Right lobe of liver (tissue), 6 donors: ENCODE data around the gene HCRT. TPM values are rescaled to one million over a fixed set of nuclear protein-coding genes. Genes with fewer than 3 reads are reported as not detected.

Experiments
- ATAC-seq, 4 donors: fragments of 200-7000 bp; cut with Tn5 transposase; one replicate each; pipeline ENCODE4 v1.9.1; 2020; ENCODE audit warnings: mild to moderate bottlenecking in 4 of 4, moderate library complexity in 4 of 4
- DNase-seq, 3 donors: peaks; one replicate each; pipeline ENCODE4 v3.0.0-alpha.2; 2020
- H3K27ac ChIP-seq, 3 donors: fragments of 200-600 bp; one replicate each; pipeline ENCODE4 v1.8.0; 2022
- H3K27me3 ChIP-seq, 2 donors: fragments of 200-600 bp; one replicate each; pipeline ENCODE4 v1.8.0; 2022
- H3K36me3 ChIP-seq, 4 donors: fragments of 200-600 bp; sonication (generic) in 1 of 4; one replicate each; pipeline versions ENCODE4 v1.5.1 to v1.8.0; 2017 to 2022; ENCODE audit warnings: control low read depth in 1 of 4
- H3K4me1 ChIP-seq, 4 donors: fragments of 200-600 bp; sonication (generic) in 1 of 4; one replicate each; pipeline versions ENCODE4 v1.5.1 to v1.8.0; 2017 to 2022; ENCODE audit warnings: control low read depth in 1 of 4
- H3K4me3 ChIP-seq, 3 donors: fragments of 200-600 bp; one replicate each; pipeline ENCODE4 v1.8.0; 2022
- H3K9me3 ChIP-seq, 4 donors: fragments of 200-600 bp; sonication (generic) in 1 of 4; one replicate each; pipeline versions ENCODE4 v1.5.1 to v1.8.0; 2017 to 2022; ENCODE audit warnings: control low read depth in 1 of 4
- POLR2A ChIP-seq: fragments of 450-650 bp; IDR thresholded peaks from one replicate; pipeline ENCODE4 v1.6.1; 2017; ENCODE audit warnings: antibody characterized with exemption, mild to moderate bottlenecking
- WGBS: methylation state at CpG from one replicate; pipeline ENCODE4 v1.1.6; 2018; ENCODE audit warnings: low coverage, low lambda C conversion rate; ENCODE audit not compliant: insufficient coverage; ENCODE audit errors: missing lambda C conversion rate; 5-methylcytosine and 5-hydroxymethylcytosine counted together
- intact Hi-C, 2 donors: fragments of 100-400 bp; cut with DNase I; formaldehyde crosslinking; loops; one replicate each; pipeline versions ENCODE4 v1.11.2 to v1.14.1; 2022
- total RNA-seq, 6 experiments: library from RNA; depleted of rRNA in 2 of 6; stranded (reverse); fragments of >200 nt in 2 of 6; fragmentation: NEBNext Ultra II Directional in 3 of 6; extraction: Animal tissue kit (Norgen Biotek cat#: 25700) in 3 of 6; gene quantifications; one replicate each; pipeline versions ENCODE4 v1.1.0 to v1.2.4, GENCODE V29; 2016 to 2023
- TF ChIP-seq, protein P1 (sequence below), 4 donors: fragments of 200-600 bp in 3 of 4; fragments of 450-650 bp in 1 of 4; IDR thresholded peaks; one replicate each; pipeline versions ENCODE4 v1.5.1 to v1.8.0; 2016 to 2022; ENCODE audit warnings: antibody characterized with exemption in 4 of 4, mild to moderate bottlenecking in 2 of 4
- donor health status: DM: no; HTN: yes; CAD: no.
- donor health status: DM: no; HTN: no; CAD: no.
- donor health status: DM: no; HTN: no; CAD: no.
- donor health status: DM: no; HTN: yes; CAD: no.
- donor health status: DM: no; HTN: yes; CAD: no.

The HCRT gene
- total RNA-seq, 6 experiments from 2014 or later: not detected

DNA sequence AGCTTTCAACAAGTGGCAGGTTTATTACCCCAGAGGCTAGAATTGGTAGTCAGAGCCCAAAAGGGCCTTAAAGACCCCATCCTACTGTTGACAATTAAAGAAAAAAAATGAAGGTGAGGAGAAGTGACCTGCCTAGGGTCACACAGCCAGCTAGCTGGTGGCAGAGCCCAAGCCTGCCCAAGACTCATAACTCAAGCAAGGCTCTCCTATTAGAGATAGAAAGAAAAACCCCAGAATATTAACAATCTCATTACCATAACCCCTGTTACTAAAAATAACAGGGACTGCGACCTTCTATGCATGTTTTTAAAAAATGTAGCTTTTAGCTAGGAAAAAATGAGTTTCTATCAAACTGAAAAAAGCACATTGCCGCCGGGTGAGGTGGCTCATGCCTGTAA lies 48.6 kb downstream of the HCRT start:
- Histone ChIP-seq H3K4me3 (peak overlapping the region in 2 of 3 donors; percentile 5 to 35), H3K27me3 (no peaks in the 10 kb centered on the region), H3K27ac (peak overlapping the region; percentile 44 to 93 (median 74)), H3K9me3 (no peaks in the 10 kb centered on the region), H3K4me1 (peaks cover 0 to 63% (median 22%) of the 10 kb centered on the region in 4 donors), H3K36me3 (peaks cover 0 to 8% (median 0%) of the 10 kb centered on the region in 4 donors)
- WGBS: 76% methylated on average over 3 of the region's 3 CpGs
- no peak for TF ChIP-seq POLR2A
- TF ChIP-seq, protein P1, sequence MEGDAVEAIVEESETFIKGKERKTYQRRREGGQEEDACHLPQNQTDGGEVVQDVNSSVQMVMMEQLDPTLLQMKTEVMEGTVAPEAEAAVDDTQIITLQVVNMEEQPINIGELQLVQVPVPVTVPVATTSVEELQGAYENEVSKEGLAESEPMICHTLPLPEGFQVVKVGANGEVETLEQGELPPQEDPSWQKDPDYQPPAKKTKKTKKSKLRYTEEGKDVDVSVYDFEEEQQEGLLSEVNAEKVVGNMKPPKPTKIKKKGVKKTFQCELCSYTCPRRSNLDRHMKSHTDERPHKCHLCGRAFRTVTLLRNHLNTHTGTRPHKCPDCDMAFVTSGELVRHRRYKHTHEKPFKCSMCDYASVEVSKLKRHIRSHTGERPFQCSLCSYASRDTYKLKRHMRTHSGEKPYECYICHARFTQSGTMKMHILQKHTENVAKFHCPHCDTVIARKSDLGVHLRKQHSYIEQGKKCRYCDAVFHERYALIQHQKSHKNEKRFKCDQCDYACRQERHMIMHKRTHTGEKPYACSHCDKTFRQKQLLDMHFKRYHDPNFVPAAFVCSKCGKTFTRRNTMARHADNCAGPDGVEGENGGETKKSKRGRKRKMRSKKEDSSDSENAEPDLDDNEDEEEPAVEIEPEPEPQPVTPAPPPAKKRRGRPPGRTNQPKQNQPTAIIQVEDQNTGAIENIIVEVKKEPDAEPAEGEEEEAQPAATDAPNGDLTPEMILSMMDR (IDR thresholded peaks at IDR 0.05): no peak
- intact Hi-C loops: no loop called here
- DNase-seq (no peak), ATAC-seq (no peak)

DNA sequence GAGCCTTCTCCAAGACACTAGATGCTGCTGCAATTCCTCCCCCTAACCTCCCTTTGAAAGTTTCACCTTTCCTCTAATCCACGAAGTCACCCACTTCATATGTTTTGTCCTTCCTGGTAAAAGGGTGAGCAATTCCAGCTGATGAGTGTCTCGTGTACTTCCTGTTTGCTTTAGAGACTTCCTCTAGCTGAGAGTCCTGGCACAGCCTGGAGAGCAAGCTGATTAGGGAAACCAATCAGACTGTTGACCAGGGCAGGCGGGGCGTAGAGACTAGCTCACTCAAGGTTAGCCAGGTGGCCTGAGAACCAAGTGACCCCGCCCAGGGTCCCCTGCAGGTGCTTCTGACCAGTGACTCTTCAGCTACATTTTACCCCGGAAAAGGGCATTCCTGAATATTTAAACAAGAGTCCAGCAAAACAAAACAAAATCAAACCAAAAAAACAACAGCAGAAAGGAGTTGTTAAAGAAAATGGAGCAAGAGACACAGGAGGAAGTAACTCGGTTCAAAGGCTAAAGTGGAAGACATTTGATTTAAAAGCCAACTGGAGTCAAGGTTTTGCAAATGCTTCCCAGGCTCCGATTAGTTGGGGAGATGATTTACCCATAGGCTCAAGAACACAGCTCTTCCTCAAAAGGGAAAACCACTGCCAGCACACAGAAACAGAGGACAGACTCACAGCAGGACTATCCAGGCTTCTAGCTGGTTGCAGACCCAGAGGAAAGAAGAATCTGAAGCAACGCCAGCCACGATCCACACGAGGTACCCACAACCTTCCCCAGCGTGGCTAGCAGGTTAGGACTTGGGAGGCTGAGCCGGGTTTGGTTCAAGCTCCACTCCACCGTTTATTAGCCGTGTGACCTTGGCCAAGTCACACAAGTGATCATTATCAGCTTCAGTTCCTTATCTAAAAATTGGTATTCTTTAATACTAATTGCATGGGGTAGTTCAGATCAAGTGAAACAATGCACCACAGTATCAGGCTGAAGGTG lies 49.3 kb downstream of the HCRT start:
- intact Hi-C loops: no loop called here
- TF ChIP-seq, protein P1 (IDR thresholded peaks at IDR 0.05): no peak
- TF ChIP-seq POLR2A: peak; percentile 52
- Histone ChIP-seq H3K27me3 (no peaks in the 10 kb centered on the region), H3K9me3 (no peaks in the 10 kb centered on the region), H3K36me3 (peaks cover 0 to 4% (median 0%) of the 10 kb centered on the region in 4 donors), H3K4me3 (peak overlapping the region; percentile 5 to 35 (median 9)), H3K4me1 (peaks cover 0 to 62% (median 22%) of the 10 kb centered on the region in 4 donors), H3K27ac (peak overlapping the region; percentile 44 to 93 (median 74))
- ATAC-seq (peak; percentile 93 to 95 (median 94)), DNase-seq (peak; percentile 89 to 92 (median 91))
- WGBS: 13% methylated on average over 11 of the region's 15 CpGs

DNA sequence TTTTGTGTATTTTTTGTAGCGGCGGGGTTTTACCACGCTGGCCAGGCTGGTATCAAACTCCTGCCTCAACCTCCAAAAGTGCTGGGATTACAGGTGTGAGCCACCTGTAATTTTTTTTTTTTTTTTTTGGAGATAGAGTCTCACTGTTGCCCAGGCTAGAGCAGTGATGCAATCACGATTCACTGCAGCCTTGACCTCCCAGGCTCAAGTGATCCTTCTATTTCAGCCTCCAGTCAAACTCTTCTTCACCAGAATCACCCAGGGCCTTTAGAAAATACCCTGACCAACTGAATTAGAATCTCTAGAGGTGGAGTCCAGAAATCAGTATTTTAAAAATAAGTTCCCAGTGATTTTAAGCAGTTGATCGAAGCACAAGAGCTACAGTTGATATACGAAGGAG lies 50.1 kb downstream of the HCRT start:
- Histone ChIP-seq H3K27me3 (no peaks in the 10 kb centered on the region), H3K4me3 (peak overlapping the region in 1 of 3 donors; percentile 9), H3K27ac (peak overlapping the region; percentile 44 to 93 (median 74)), H3K4me1 (peaks cover 0 to 62% (median 22%) of the 10 kb centered on the region in 4 donors), H3K36me3 (peaks cover 0 to 2% (median under 1%) of the 10 kb centered on the region in 4 donors), H3K9me3 (no peaks in the 10 kb centered on the region)
- DNase-seq (no peak), ATAC-seq (no peak)
- 62% methylated on average over 6 of the region's 6 CpGs for WGBS
- intact Hi-C loops: no loop called here
- no peak for TF ChIP-seq POLR2A
- TF ChIP-seq, protein P1 (IDR thresholded peaks at IDR 0.05): no peak

Other genes with a start within 250 kb of the HCRT start
- gene CNP, start 218.7 kb downstream of the HCRT start, total RNA-seq: 10 to 100 TPM; 30.1 to 42.7 (median 33.0) TPM
- 10 to 100 TPM; 32.7 to 40.3 (median 35.2) TPM for gene DNAJC7, start 168.0 kb downstream of the HCRT start, total RNA-seq
- gene NKIRAS2, start 165.4 kb downstream of the HCRT start, total RNA-seq: 10 to 100 TPM; 11.1 to 27.0 (median 12.3) TPM
- gene C17orf113, start 134.9 kb downstream of the HCRT start, total RNA-seq: under 1 TPM; 0.06 to 0.42 (median 0.12) TPM
- 1 to 10 TPM in 1 of 6 experiments, under 1 TPM in 2, not detected in 3; 0.11 to 1.2 (median 0.11) TPM for gene ZNF385C, start 87.0 kb downstream of the HCRT start, total RNA-seq
- gene DHX58, start 72.7 kb downstream of the HCRT start, total RNA-seq: 10 to 100 TPM in 4 of 6 experiments, 1 to 10 TPM in 2; 9.0 to 27.9 (median 19.6) TPM
- gene KAT2A, start 64.1 kb downstream of the HCRT start, total RNA-seq: 10 to 100 TPM; 14.3 to 36.4 (median 21.3) TPM
- 1 to 10 TPM in 2 of 6 experiments, under 1 TPM in 4; 0.38 to 1.6 (median 0.85) TPM for gene HSPB9, start 62.6 kb downstream of the HCRT start, total RNA-seq
- gene RAB5C, start 30.5 kb downstream of the HCRT start, total RNA-seq: 100 to 1,000 TPM in 1 of 6 experiments, 10 to 100 TPM in 5; 54.0 to 108 (median 65.3) TPM
- gene KCNH4, start 4.3 kb downstream of the HCRT start, total RNA-seq: under 1 TPM in 1 of 6 experiments, not detected in 5; 0.11 TPM
- gene GHDC, start 9.0 kb upstream of the HCRT start, total RNA-seq: 10 to 100 TPM in 5 of 6 experiments, 1 to 10 TPM in 1; 8.8 to 23.9 (median 12.8) TPM
- 10 to 100 TPM; 21.2 to 29.0 (median 26.7) TPM for gene STAT5B, start 90.9 kb upstream of the HCRT start, total RNA-seq
- gene STAT5A, start 103.0 kb upstream of the HCRT start, total RNA-seq: 10 to 100 TPM in 1 of 6 experiments, 1 to 10 TPM in 5; 4.8 to 11.5 (median 7.7) TPM
- gene STAT3, start 203.0 kb upstream of the HCRT start, total RNA-seq: 100 to 1,000 TPM; 108 to 267 (median 208) TPM
- 10 to 100 TPM in 5 of 6 experiments, 1 to 10 TPM in 1; 8.7 to 29.6 (median 17.4) TPM for gene CAVIN1, start 237.8 kb upstream of the HCRT start, total RNA-seq